HL-60 (cell line): ENCODE data around the gene CEP170.

Experiments used
- DNase-seq, 2 experiments: peaks; one replicate each; pipeline ENCODE4 v3.0.0-alpha.2; 2010 to 2020; ENCODE audit warnings: low read depth in 1 of 2, low spot score in 1 of 2
- H3K27ac ChIP-seq: fragments of 250-450 bp; sonication (Bioruptor Pico); replicated peaks from 2 replicates; pipeline ENCODE4 v1.5.1; 2020; ENCODE audit warnings: mild to moderate bottlenecking, moderate library complexity
- H3K27me3 ChIP-seq: fragments of 250-450 bp; sonication (Bioruptor Pico); 2 replicates; pipeline ENCODE4 v1.5.1; 2021; ENCODE audit warnings: mild to moderate bottlenecking, moderate library complexity; ENCODE audit not compliant: insufficient read depth, poor library complexity, severe bottlenecking
- H3K4me3 ChIP-seq: replicated peaks from 2 replicates; pipeline ENCODE4 v1.5.1; 2011; ENCODE audit warnings: mild to moderate bottlenecking, control low read depth, low read length; ENCODE audit not compliant: insufficient read depth
- GABPA ChIP-seq: IDR thresholded peaks from 2 replicates; pipeline ENCODE4 v1.6.1; 2012; ENCODE audit warnings: low read depth
- POLR2AphosphoS5 ChIP-seq: IDR thresholded peaks from 2 replicates; pipeline ENCODE4 v1.6.1; 2012; ENCODE audit warnings: low read depth
- REST ChIP-seq: IDR thresholded peaks from 2 replicates; pipeline ENCODE4 v1.6.1; 2012; ENCODE audit warnings: low read depth; ENCODE audit not compliant: insufficient replicate concordance
- SPI1 ChIP-seq: IDR thresholded peaks from 2 replicates; pipeline ENCODE4 v1.6.1; 2012; ENCODE audit warnings: low read depth, mild to moderate bottlenecking, borderline replicate concordance
- TF ChIP-seq, protein P1 (sequence below): IDR thresholded peaks from one replicate; pipeline ENCODE4 v1.5.1; 2011; ENCODE audit warnings: low read length, control low read depth, inconsistent platforms; ENCODE audit not compliant: insufficient read depth

The CEP170 gene

GRCh38 chr1:243294723-243295121, 39.6 kb upstream of the CEP170 start:
- TF ChIP-seq REST (no peak), GABPA (no peak), SPI1 (no peak), POLR2AphosphoS5 (no peak)
- TF ChIP-seq, protein P1, sequence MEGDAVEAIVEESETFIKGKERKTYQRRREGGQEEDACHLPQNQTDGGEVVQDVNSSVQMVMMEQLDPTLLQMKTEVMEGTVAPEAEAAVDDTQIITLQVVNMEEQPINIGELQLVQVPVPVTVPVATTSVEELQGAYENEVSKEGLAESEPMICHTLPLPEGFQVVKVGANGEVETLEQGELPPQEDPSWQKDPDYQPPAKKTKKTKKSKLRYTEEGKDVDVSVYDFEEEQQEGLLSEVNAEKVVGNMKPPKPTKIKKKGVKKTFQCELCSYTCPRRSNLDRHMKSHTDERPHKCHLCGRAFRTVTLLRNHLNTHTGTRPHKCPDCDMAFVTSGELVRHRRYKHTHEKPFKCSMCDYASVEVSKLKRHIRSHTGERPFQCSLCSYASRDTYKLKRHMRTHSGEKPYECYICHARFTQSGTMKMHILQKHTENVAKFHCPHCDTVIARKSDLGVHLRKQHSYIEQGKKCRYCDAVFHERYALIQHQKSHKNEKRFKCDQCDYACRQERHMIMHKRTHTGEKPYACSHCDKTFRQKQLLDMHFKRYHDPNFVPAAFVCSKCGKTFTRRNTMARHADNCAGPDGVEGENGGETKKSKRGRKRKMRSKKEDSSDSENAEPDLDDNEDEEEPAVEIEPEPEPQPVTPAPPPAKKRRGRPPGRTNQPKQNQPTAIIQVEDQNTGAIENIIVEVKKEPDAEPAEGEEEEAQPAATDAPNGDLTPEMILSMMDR = no peak
- Histone ChIP-seq H3K4me3 (no peak overlapping the region), H3K27ac (no peak overlapping the region), H3K27me3 (no peaks in the 10 kb centered on the region)
- DNase-seq = no peak

GRCh38 chr1:243293941-243294722, 39.1 kb upstream of the CEP170 start:
- Histone ChIP-seq H3K4me3 (no peak overlapping the region), H3K27ac (no peak overlapping the region), H3K27me3 (no peaks in the 10 kb centered on the region)
- DNase-seq = no peak
- no peak for TF ChIP-seq REST
- TF ChIP-seq, protein P1 = no peak

GRCh38 chr1:243292117-243292516, 37.0 kb upstream of the CEP170 start:
- H3K27me3 ChIP-seq = no peaks in the 10 kb centered on the region
- TF ChIP-seq REST = no peak
- TF ChIP-seq SPI1 = no peak
- no peak for TF ChIP-seq POLR2AphosphoS5
- no peak for DNase-seq
- H3K4me3 ChIP-seq = no peak overlapping the region
- H3K27ac ChIP-seq = no peak overlapping the region
